HepG2 (cell line): ENCODE measurements around the gene DLAT. TPM values are rescaled to one million over a fixed set of nuclear protein-coding genes. Genes with fewer than 3 reads are reported as not detected.

ENCODE experiments used
- AHDC1 ChIP-seq: sonication (generic); formaldehyde crosslinking; IDR thresholded peaks from 2 replicates; pipeline ENCODE4 v1.5.1; 2020; ENCODE audit warnings: mild to moderate bottlenecking, missing genetic modification reagents, borderline replicate concordance
- ATF5 ChIP-seq: sonication (generic); formaldehyde crosslinking; IDR thresholded peaks from 2 replicates; pipeline ENCODE4 v1.4.0; 2020; ENCODE audit warnings: mild to moderate bottlenecking, low read depth, missing genetic modification reagents
- BCL6 ChIP-seq: IDR thresholded peaks from 2 replicates; pipeline ENCODE4 v1.6.1; 2016; ENCODE audit warnings: missing genetic modification reagents, missing compliant biosample characterization
- E2F1 ChIP-seq: sonication (generic); formaldehyde crosslinking; IDR thresholded peaks from 2 replicates; pipeline ENCODE4 v1.5.0; 2020; ENCODE audit warnings: missing genetic modification reagents
- HNRNPL ChIP-seq: fragments of 200-400 bp; formaldehyde crosslinking; IDR thresholded peaks from 2 replicates; pipeline ENCODE4 v1.6.1; 2017; ENCODE audit warnings: mild to moderate bottlenecking, low read depth, low read length
- POLR2AphosphoS5 ChIP-seq: IDR thresholded peaks from 2 replicates; pipeline ENCODE4 v1.6.1; 2012; ENCODE audit warnings: low read depth, low read length
- SP5 ChIP-seq: IDR thresholded peaks from 2 replicates; pipeline ENCODE4 v1.6.1; 2016; ENCODE audit warnings: low read depth, borderline replicate concordance
- YY1 ChIP-seq: IDR thresholded peaks from 2 replicates; pipeline ENCODE4 v1.6.1; 2011; ENCODE audit warnings: low read length, low read depth, moderate library complexity, mild to moderate bottlenecking; ENCODE audit not compliant: insufficient read depth, insufficient replicate concordance
- ZNF160 ChIP-seq: sonication (generic); formaldehyde crosslinking; IDR thresholded peaks from 2 replicates; pipeline ENCODE4 v1.8.0; 2022; ENCODE audit warnings: mild to moderate bottlenecking, inconsistent platforms, missing genetic modification reagents
- ZNF670 ChIP-seq: sonication (generic); formaldehyde crosslinking; IDR thresholded peaks from 2 replicates; pipeline ENCODE4 v1.8.0; 2022; ENCODE audit warnings: mild to moderate bottlenecking, missing genetic modification reagents, borderline replicate concordance
- ZNF792 ChIP-seq: IDR thresholded peaks from 2 replicates; pipeline ENCODE4 v1.6.1; 2016
- ZNF878 ChIP-seq: sonication (generic); formaldehyde crosslinking; IDR thresholded peaks from 2 replicates; pipeline ENCODE4 v1.8.1; 2023; ENCODE audit warnings: mild to moderate bottlenecking, missing genetic modification reagents, moderate library complexity
- ZSCAN22 ChIP-seq: sonication (generic); formaldehyde crosslinking; IDR thresholded peaks from 2 replicates; pipeline ENCODE4 v1.4.0; 2020; ENCODE audit warnings: mild to moderate bottlenecking, missing genetic modification reagents
- ZZZ3 ChIP-seq: sonication (generic); formaldehyde crosslinking; IDR thresholded peaks from 2 replicates; pipeline ENCODE4 v1.4.0; 2020; ENCODE audit warnings: missing genetic modification reagents, mild to moderate bottlenecking, borderline replicate concordance
- polyA plus RNA-seq, 8 experiments: library from polyadenylated mRNA; depleted of rRNA in 3 of 8; stranded (reverse) in 7 of 8; unstranded in 1 of 8; fragments of >200 nt; fragmentation: Illumina TruSeq in 4 of 8; extraction: Trizol in 4 of 8; gene quantifications; 2 replicates each; pipeline versions ENCODE4 v1.2.1 to v1.2.3, GENCODE V29; 2011 to 2016; ENCODE audit warnings: low read depth in 4 of 8, missing spikeins in 1 of 8, mixed read lengths in 1 of 8; ENCODE audit not compliant: insufficient read depth in 1 of 8
- total RNA-seq, 5 experiments: library from RNA; depleted of rRNA; stranded (reverse); fragments of >200 nt; fragmentation: Illumina TruSeq; extraction: Trizol; gene quantifications; 2 replicates each; pipeline ENCODE4 v1.2.3, GENCODE V29; 2016; ENCODE audit warnings: low read depth in 1 of 5

DLAT gene
- total and polyA plus RNA-seq, 2 of the 13 experiments (the other 11 are each of a cell fraction or from before 2014, with no cell fraction given) = 26.4 to 62.2 TPM

DNA sequence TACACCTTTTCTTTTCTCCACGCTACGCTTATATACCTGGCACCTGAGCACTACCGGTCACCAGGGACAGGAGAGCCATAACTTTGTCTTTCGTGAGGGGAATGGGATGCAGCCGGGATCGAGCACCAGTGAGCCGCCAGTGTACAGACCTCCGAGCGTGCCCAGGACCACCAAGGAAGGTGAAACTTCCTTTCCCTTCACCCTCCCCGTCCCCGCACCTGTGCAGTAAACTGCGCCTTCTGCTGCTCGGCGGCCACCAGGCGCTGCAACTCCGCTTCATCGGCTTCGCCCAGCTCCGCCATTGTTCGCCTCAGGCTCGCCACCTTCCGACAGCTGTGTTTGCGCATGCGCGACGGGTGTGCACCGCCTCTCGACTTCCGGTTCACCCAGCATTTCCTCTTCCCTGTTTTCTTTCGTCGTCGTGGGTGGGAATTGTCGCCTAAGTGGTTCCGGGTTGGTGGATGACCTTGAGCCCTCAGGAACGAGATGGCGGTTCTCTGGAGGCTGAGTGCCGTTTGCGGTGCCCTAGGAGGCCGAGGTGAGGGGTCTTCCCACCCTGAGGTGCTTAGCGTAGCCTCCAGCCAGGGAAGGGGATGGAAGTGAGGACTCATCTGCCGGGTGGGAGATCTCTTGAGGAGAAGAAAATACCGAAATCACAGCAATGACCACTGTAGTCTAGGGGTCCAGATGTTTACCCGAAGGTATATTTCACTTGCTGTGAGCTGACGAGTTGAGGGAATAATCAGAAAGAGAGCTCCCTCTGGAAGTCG lies 61.4 kb downstream of the DLAT start, which contains the start of the genes SDHD and TIMM8B (continued):
- TF ChIP-seq AHDC1 = peak; percentile 43; the same call in 1 of the 2 replicates
- TF ChIP-seq E2F1 (CRISPR knock-in tag) = peak; percentile 50; the same call in 1 of the 2 replicates
- TF ChIP-seq POLR2AphosphoS5 = peak; percentile 96
- no peak for TF ChIP-seq ZNF160 (CRISPR knock-in tag)
- no peak for TF ChIP-seq ZSCAN22 (CRISPR knock-in tag)
- TF ChIP-seq ZZZ3 (CRISPR knock-in tag) = peak; percentile 56; the same call in 1 of the 2 replicates
- peak; percentile 51; the same call in 1 of the 2 replicates for TF ChIP-seq ZNF670 (CRISPR knock-in tag)
- peak; percentile 76 for TF ChIP-seq BCL6 (CRISPR knock-in tag)
- TF ChIP-seq YY1 = peak; percentile 96
- TF ChIP-seq ATF5 (CRISPR knock-in tag) = no peak
- TF ChIP-seq HNRNPL = no peak
- TF ChIP-seq SP5 (CRISPR knock-in tag) = peak; percentile 93
- TF ChIP-seq ZNF878 (CRISPR knock-in tag) = no peak
- TF ChIP-seq ZNF792 (CRISPR knock-in tag) = peak; percentile 86
